Tibial artery (tissue), 4 donors: ENCODE data around the gene CCDC138.
A peak's percentile ranks its signal among the peaks of the same experiment; 100 is the strongest.

Source experiments
- DNase-seq, 2 donors: peaks; one replicate each; pipeline ENCODE4 v3.0.0-alpha.2; 2019
- H3K27ac ChIP-seq, 2 donors: fragments of 200-600 bp; sonication (generic) in 1 of 2; 1 replicate in 1 of 2; 2 replicates in 1 of 2; pipeline ENCODE4 v1.5.1; 2018 to 2019; ENCODE audit warnings: mild to moderate bottlenecking in 1 of 2
- H3K27me3 ChIP-seq, 2 donors: fragments of 200-600 bp; sonication (generic) in 1 of 2; one replicate each; pipeline versions ENCODE4 v1.5.1 to v1.6.0; 2016 to 2019
- H3K36me3 ChIP-seq, 3 donors: fragments of 200-600 bp; sonication (generic) in 2 of 3; one replicate each; pipeline ENCODE4 v1.5.1; 2016 to 2019; ENCODE audit warnings: mild to moderate bottlenecking in 2 of 3
- H3K4me1 ChIP-seq, 4 donors: fragments of 200-600 bp; sonication (generic) in 2 of 4; 1 replicate in 3 of 4; 2 replicates in 1 of 4; pipeline ENCODE4 v1.5.1; 2016 to 2019
- H3K4me3 ChIP-seq, 2 donors: fragments of 200-600 bp; sonication (generic) in 1 of 2; 1 replicate in 1 of 2; 2 replicates in 1 of 2; pipeline ENCODE4 v1.5.1; 2018 to 2019; ENCODE audit warnings: mild to moderate bottlenecking in 2 of 2
- H3K9me3 ChIP-seq, 3 donors: fragments of 200-600 bp; sonication (generic) in 1 of 3; one replicate each; pipeline ENCODE4 v1.5.1; 2016 to 2019
- intact Hi-C: fragments of 100-400 bp; cut with DNase I; formaldehyde crosslinking; loops from one replicate; pipeline ENCODE4 v1.15.0; 2023; ENCODE audit warnings: low total_unique reads
- TF ChIP-seq, protein P1 (sequence below), 2 experiments: fragments of 200-600 bp in 1 of 2; fragments of 450-650 bp in 1 of 2; IDR thresholded peaks; one replicate each; pipeline ENCODE4 v1.5.1; 2017 to 2019; ENCODE audit warnings: antibody characterized with exemption in 2 of 2, mild to moderate bottlenecking in 1 of 2, moderate library complexity in 1 of 2

Gene CCDC138

GRCh38 chr2:108923736-108924579, 137.4 kb downstream of the CCDC138 start:
- Histone ChIP-seq H3K27ac (no peak overlapping the region), H3K4me1 (no peaks in the 10 kb centered on the region), H3K4me3 (no peak overlapping the region), H3K27me3 (peaks cover 0 to 7% of the 10 kb centered on the region in 2 donors), H3K36me3 (no peaks in the 10 kb centered on the region), H3K9me3 (no peaks in the 10 kb centered on the region)
- intact Hi-C loops: loop anchor here (10.0 kb wide), 1 partner anchor 591 kb away; no protein-coding TSS in a partner anchor
- peak in 1 of 2 donors; percentile 42 for DNase-seq
- TF ChIP-seq, protein P1, sequence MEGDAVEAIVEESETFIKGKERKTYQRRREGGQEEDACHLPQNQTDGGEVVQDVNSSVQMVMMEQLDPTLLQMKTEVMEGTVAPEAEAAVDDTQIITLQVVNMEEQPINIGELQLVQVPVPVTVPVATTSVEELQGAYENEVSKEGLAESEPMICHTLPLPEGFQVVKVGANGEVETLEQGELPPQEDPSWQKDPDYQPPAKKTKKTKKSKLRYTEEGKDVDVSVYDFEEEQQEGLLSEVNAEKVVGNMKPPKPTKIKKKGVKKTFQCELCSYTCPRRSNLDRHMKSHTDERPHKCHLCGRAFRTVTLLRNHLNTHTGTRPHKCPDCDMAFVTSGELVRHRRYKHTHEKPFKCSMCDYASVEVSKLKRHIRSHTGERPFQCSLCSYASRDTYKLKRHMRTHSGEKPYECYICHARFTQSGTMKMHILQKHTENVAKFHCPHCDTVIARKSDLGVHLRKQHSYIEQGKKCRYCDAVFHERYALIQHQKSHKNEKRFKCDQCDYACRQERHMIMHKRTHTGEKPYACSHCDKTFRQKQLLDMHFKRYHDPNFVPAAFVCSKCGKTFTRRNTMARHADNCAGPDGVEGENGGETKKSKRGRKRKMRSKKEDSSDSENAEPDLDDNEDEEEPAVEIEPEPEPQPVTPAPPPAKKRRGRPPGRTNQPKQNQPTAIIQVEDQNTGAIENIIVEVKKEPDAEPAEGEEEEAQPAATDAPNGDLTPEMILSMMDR (IDR thresholded peaks at IDR 0.05): no peak

DNA sequence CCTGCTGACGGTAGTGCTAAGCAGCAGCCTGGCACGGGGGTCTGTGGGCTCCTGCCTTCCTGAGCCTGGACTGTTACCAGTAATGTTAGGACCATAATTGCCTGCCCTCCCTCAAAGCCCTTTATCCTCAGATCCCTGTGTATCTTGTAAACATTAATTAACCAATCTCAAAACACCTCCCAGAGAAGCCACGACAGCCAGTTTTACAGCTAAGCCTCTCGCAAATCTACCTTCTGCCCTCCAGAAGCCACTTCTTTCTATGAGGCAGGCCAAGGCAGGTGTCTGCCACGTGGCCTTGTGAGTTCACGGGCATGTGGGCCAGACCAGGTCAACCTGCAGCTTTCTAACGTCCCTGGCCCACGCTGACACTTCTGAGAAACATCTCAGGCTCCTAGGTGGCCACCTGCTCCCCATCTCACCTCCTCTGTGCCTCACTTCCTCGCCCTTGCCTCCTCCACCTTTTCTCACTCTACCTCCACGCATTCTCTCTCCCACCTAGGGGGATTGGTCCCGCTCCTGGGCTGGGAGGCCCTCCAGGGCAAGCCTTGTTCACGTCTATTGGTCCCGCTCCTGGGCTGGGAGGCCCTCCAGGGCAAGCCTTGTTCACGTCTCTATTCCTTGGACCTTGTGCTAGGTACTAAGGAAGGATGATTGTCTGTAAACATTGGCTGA, 138.1 kb downstream of the CCDC138 start:
- no peaks in the 10 kb centered on the region for H3K4me1 ChIP-seq
- H3K4me3 ChIP-seq: no peak overlapping the region
- H3K27me3 ChIP-seq: peaks cover 0 to 4% of the 10 kb centered on the region in 2 donors
- no peaks in the 10 kb centered on the region for H3K9me3 ChIP-seq
- peak in 1 of 2 donors; percentile 27 for DNase-seq
- H3K27ac ChIP-seq: no peak overlapping the region
- intact Hi-C loops: loop anchor here (10.0 kb wide), 1 partner anchor 590 kb away; no protein-coding TSS in a partner anchor
- TF ChIP-seq, protein P1 (IDR thresholded peaks at IDR 0.05): no peak
- H3K36me3 ChIP-seq: no peaks in the 10 kb centered on the region

DNA sequence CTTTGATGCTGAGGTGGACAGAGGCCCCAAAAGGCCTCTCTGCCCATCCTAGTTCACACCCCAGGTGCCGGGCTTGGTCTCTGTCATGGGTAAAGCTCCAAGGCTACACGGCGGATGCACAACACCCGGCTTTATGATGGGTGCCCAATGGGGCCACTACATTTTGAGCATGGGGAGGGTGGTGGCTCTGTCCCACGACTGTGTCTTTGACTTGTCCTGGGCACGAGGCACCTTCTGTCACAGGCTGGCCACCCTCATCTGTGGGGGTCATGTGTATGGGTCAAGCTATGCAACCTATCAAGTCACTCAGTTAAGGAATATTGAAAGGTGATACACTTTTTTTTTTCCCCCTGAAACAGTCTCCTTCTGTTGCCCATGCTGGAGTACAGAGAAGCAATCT, 138.7 kb downstream of the CCDC138 start:
- intact Hi-C loops: loop anchor here (10.0 kb wide), 1 partner anchor 590 kb away; no protein-coding TSS in a partner anchor
- Histone ChIP-seq H3K36me3 (no peaks in the 10 kb centered on the region), H3K4me1 (no peaks in the 10 kb centered on the region), H3K4me3 (no peak overlapping the region), H3K27ac (no peak overlapping the region), H3K27me3 (peaks cover 0 to 8% of the 10 kb centered on the region in 2 donors), H3K9me3 (no peaks in the 10 kb centered on the region)
- peak in 1 of 2 donors; percentile 39 for DNase-seq
- TF ChIP-seq, protein P1 (IDR thresholded peaks at IDR 0.05): no peak

DNA sequence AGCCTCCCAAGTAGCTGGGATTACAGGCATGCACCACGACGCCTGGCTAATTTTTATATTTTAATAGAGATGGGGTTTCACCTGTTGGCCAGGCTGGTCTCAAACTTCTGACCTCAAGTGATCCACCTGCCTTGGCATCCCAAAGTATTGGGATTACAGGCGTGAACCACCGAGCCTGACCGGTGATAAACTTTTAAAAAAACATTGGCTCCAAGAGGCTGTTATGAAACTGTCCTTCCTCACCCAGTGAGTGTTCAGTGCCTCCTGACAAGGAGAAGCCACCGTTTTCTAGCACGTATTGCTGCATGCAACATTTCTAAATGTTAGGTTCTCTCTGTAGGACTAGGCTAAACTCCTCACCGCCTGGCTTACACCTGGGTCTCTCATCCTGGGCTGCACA, 139.2 kb downstream of the CCDC138 start:
- Histone ChIP-seq H3K27me3 (peaks cover 0 to 13% of the 10 kb centered on the region in 2 donors), H3K4me3 (no peak overlapping the region), H3K4me1 (no peaks in the 10 kb centered on the region), H3K9me3 (no peaks in the 10 kb centered on the region), H3K36me3 (no peaks in the 10 kb centered on the region), H3K27ac (no peak overlapping the region)
- intact Hi-C loops: loop anchor here (10.0 kb wide), 1 partner anchor 589 kb away; no protein-coding TSS in a partner anchor
- TF ChIP-seq, protein P1 (IDR thresholded peaks at IDR 0.05): no peak
- peak in 1 of 2 donors; percentile 39 for DNase-seq
